Esophagus muscularis mucosa (tissue), 4 donors: ENCODE data around the gene C14orf180.

Source experiments
- CTCF ChIP-seq, 3 experiments: fragments of 200-600 bp in 2 of 3; fragments of 450-650 bp in 1 of 3; sonication (generic) in 2 of 3; IDR thresholded peaks; one replicate each; pipeline ENCODE4 v1.5.1; 2017 to 2019; ENCODE audit warnings: antibody characterized with exemption in 3 of 3, mild to moderate bottlenecking in 2 of 3, moderate library complexity in 1 of 3
- EP300 ChIP-seq: sonication (generic); formaldehyde crosslinking; IDR thresholded peaks from one replicate; pipeline ENCODE4 v1.6.1; 2017; ENCODE audit warnings: antibody characterized with exemption
- POLR2A ChIP-seq: fragments of 450-650 bp; IDR thresholded peaks from one replicate; pipeline ENCODE4 v1.6.1; 2017; ENCODE audit warnings: antibody characterized with exemption, moderate library complexity, mild to moderate bottlenecking, low read depth

DNA sequence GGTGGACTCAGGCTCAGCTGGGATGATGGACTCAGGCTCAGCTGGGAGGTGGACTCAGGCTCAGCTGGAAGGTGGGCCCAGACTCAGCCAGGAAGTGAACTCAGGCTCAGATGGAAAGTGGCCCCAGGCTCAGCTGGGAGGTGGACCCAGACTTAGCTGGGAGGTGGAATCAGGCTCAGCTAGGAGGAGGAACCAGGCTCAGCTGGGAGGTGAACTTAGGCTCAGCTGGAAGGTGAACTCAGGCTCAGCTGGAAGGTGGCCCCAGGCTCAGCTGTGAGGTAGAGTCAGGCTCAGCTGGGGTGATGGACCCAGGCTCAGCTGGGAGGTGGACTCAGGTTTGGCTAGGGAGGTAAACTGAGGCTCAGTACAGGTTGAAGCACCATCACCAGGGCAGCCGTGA is 21.8 kb upstream of the C14orf180 start:
- TF ChIP-seq CTCF (IDR thresholded peaks at IDR 0.05) = no peak
- no peak for TF ChIP-seq EP300
- TF ChIP-seq POLR2A = no peak
